IMR-90 (cell line): ENCODE measurements around the gene CARMIL1.

Source experiments
- BHLHE40 ChIP-seq: fragments of 150-350 bp; IDR thresholded peaks from 2 replicates; pipeline ENCODE4 v1.6.1; 2016; ENCODE audit warnings: mild to moderate bottlenecking, low read depth, low read length
- CEBPB ChIP-seq: IDR thresholded peaks from 2 replicates; pipeline ENCODE4 v1.6.1; 2012; ENCODE audit warnings: low read depth, low read length, improper control_type of control experiment
- ELK1 ChIP-seq: fragments of 150-350 bp; IDR thresholded peaks from 2 replicates; pipeline ENCODE4 v1.6.1; 2016; ENCODE audit warnings: low read depth, mild to moderate bottlenecking, low read length, moderate library complexity, borderline replicate concordance
- MAZ ChIP-seq: IDR thresholded peaks from 2 replicates; pipeline ENCODE4 v1.6.1; 2012; ENCODE audit warnings: low read depth, mild to moderate bottlenecking, low read length, improper control_type of control experiment, moderate library complexity, borderline replicate concordance
- POLR2A ChIP-seq: IDR thresholded peaks from 2 replicates; pipeline ENCODE4 v1.6.1; 2012; ENCODE audit warnings: mild to moderate bottlenecking, low read depth, low read length
- RCOR1 ChIP-seq: IDR thresholded peaks from 2 replicates; pipeline ENCODE4 v1.6.1; 2012; ENCODE audit warnings: mild to moderate bottlenecking, low read length, improper control_type of control experiment; ENCODE audit not compliant: insufficient replicate concordance
- RFX5 ChIP-seq: IDR thresholded peaks from 2 replicates; pipeline ENCODE4 v1.8.0; 2012; ENCODE audit warnings: low read depth, mild to moderate bottlenecking, low read length, moderate library complexity
- SMC3 ChIP-seq: fragments of 150-350 bp; IDR thresholded peaks from 2 replicates; pipeline ENCODE4 v1.6.1; 2016; ENCODE audit warnings: low read depth, mild to moderate bottlenecking, antibody characterized with exemption, low read length, moderate library complexity
- TF ChIP-seq, protein P1 (sequence below): conservative IDR thresholded peaks from 2 replicates; pipeline ENCODE4 v1.5.1; 2012; ENCODE audit warnings: mild to moderate bottlenecking, low read depth, low read length, improper control_type of control experiment
- TF ChIP-seq, protein P2 (sequence below): fragments of 150-350 bp; IDR thresholded peaks from 2 replicates; pipeline ENCODE4 v1.6.1; 2017; ENCODE audit warnings: mild to moderate bottlenecking, antibody characterized with exemption, low read length, low read depth

DNA sequence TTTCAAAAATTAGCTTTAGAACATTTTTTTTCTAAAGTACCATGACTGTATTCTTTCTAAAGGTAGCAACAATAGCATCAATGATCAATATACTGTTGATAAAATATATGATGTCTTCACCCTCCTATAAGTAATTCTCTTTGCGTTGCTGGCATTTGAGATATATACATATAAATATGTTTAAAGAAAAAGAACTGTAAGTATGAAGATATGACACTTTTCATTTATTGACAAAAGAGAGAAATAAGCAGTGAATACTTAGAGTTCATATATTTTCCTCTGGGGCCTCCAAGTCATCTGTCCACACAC, 323.5 kb downstream of the CARMIL1 start:
- no peak for TF ChIP-seq ELK1
- TF ChIP-seq, protein P1, sequence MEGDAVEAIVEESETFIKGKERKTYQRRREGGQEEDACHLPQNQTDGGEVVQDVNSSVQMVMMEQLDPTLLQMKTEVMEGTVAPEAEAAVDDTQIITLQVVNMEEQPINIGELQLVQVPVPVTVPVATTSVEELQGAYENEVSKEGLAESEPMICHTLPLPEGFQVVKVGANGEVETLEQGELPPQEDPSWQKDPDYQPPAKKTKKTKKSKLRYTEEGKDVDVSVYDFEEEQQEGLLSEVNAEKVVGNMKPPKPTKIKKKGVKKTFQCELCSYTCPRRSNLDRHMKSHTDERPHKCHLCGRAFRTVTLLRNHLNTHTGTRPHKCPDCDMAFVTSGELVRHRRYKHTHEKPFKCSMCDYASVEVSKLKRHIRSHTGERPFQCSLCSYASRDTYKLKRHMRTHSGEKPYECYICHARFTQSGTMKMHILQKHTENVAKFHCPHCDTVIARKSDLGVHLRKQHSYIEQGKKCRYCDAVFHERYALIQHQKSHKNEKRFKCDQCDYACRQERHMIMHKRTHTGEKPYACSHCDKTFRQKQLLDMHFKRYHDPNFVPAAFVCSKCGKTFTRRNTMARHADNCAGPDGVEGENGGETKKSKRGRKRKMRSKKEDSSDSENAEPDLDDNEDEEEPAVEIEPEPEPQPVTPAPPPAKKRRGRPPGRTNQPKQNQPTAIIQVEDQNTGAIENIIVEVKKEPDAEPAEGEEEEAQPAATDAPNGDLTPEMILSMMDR = no peak
- no peak for TF ChIP-seq RCOR1
- no peak for TF ChIP-seq CEBPB
- TF ChIP-seq POLR2A = no peak
- no peak for TF ChIP-seq BHLHE40
- TF ChIP-seq MAZ = no peak
- TF ChIP-seq RFX5 = no peak
- TF ChIP-seq, protein P2, sequence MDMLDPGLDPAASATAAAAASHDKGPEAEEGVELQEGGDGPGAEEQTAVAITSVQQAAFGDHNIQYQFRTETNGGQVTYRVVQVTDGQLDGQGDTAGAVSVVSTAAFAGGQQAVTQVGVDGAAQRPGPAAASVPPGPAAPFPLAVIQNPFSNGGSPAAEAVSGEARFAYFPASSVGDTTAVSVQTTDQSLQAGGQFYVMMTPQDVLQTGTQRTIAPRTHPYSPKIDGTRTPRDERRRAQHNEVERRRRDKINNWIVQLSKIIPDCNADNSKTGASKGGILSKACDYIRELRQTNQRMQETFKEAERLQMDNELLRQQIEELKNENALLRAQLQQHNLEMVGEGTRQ = no peak
- TF ChIP-seq SMC3 = no peak
